NCI-H446 treated with DMSO at 0.1 percent for 48 hours (cell line): Measurements from ENCODE around the gene TMEM63C.
"Not testable (repeated sequence)": the region's sequence is repeated elsewhere in the genome, so short reads cannot be mapped to it uniquely, and the experiment has no call there.

ENCODE experiments used
- DNase-seq: peaks from one replicate; lab custom pipeline; 2025; lab: John Stamatoyannopoulos, UW

Gene TMEM63C

DNA sequence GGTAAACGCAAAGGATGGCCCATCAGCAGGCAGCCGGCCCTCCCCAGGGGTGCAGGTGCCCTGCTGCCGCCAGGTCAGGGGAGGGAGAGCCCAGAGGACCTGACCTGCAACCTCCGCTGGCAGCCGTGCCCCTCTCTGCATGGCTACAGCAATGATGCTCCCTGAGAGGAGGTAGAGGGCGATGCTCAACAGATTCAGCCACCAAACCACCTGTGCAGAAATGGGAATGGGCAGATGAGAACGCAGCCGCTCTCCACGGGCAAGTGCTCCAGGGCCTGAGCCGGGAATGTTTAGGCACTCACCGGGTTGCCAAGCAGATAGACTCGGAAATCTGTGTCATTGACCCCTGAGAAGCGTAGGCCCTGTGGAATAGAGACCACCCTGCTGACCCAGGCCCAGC lies 98.1 kb downstream of the TMEM63C start:
- no peak for DNase-seq

- DNase-seq, result not testable (repeated sequence)
Measured at GRCh38 chr14:77280921-77281320, 99.3 kb downstream of the TMEM63C start.

- DNase-seq, result no peak
Measured at GRCh38 chr14:77281852-77282410, 100.3 kb downstream of the TMEM63C start.

DNA sequence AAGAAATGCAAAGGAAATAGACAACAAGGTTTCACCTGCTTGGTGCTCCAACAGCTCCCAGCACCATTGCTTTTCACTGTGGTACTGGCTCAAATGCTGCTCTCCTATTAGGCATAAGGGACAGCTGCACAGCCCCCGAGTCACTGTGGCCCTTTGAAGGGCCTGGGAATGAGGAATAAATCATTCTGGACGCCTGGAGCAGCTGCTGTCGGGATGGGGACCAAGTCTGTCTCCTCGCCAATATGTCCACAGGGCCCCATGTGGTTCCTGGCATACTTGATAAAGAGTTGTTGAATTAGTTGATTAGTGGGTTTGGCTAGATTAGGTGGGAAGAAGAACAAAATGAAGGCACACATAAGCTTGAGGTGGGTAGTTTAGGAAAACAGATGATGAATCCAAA lies 102.5 kb downstream of the TMEM63C start:
- DNase-seq, result no peak

DNA sequence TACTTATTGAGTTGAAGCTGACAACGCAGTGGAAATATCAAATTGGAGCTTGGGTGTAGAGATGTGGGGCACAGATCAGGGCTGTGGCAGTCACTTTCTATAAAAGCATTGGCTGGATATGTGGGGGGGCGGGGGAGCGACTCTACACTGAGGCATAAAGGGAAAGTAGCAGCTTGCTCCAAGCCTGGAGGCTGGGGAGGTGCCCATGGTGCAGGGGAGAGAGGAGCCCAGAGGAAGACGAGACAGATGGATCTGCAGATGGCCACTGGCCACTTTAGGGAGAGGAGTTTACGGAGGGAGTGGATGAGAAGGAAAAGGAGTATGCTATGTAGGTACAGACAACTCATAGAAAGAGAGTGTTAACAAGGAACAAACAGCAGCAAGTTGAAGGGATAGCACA lies 102.9 kb downstream of the TMEM63C start:
- peak; percentile 28 for DNase-seq

- no peak for DNase-seq
Measured at GRCh38 chr14:77286576-77286975, 105.0 kb downstream of the TMEM63C start.

DNA sequence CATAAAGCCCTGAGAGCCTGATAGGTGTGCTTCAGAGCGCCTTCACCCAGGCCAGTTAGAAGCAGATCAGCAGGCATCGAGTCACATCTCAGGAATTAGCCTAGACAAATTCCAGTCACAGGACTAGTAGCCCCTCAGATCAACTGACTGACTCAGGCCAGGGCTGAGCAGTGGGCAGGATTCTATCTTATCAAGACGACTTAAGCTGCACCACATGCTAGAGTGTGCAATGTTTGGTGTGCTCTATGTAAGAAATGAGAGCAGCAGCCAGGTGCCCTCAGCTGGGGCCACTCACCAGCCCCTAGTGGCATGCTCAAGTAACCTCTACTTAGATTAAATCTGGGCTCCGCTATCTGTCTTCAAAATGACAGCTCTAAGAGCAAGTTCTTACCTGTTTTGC lies 109.1 kb downstream of the TMEM63C start:
- no peak for DNase-seq

- DNase-seq, result no peak
Measured at GRCh38 chr14:77296155-77296554, 114.6 kb downstream of the TMEM63C start.

DNA sequence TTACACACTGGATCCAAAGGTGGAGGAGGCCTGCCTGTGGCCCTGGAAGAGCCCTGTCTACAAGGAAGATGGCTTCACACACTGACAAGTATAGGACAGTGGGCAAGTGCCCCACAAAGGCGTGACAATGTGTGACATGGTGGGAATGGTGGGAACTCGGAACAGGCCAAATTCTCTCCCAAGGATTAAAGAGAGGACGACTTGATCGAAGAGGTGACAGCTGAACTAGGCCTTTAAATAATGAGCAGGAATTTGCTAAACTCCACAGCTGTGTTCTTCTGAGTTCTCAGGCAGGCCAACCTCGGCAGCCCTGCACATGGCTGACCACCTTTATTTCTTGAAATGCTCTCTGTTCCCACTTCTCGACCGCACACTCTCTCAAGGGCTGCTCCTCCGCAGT lies 115.3 kb downstream of the TMEM63C start:
- DNase-seq, result no peak

DNA sequence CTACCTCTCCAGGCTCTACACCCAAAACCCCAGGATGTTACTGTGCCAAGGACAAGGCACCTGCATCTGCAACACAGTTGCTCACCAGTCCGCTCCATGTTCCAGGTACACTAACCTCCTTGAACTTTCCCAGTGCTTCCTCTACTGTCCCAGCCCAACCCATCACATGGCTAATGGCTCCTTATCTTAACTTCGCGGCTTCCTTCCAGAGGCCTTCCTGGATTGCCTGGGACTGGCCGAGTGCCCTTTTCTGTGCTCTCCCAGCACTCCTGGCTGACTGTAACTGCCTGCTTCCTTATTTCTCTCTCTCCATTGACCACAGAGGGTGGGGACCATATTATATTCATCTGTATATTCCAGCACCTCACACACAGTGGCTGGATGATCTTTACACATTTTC lies 118.2 kb downstream of the TMEM63C start:
- no peak for DNase-seq

- DNase-seq, result peak; percentile 40
Measured at GRCh38 chr14:77301103-77301502, 119.5 kb downstream of the TMEM63C start.

GRCh38 chr14:77302926-77303325 lies 121.3 kb downstream of the TMEM63C start:
- no peak for DNase-seq

GRCh38 chr14:77303417-77304156 lies 122.0 kb downstream of the TMEM63C start:
- DNase-seq, result no peak

DNA sequence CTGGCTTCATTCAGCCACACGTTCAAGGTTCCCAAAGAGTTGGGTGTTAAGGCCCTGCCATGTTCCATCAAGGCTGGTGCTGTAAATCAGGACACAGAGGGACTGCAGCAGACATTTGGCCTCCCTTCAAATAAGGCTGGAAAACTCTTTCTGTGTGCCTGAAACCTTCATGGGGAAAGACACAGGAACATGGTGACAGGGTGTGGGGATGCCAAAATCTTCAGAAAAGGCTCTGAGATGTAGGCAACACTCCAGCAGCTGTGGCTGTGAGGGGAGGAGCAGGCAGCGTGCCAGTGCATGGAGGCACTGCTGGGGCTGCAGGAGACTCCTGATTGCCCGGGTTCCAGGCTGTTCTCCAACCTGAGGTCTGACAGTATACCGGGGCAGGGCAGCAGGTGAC lies 124.1 kb downstream of the TMEM63C start:
- DNase-seq, result peak; percentile 31

DNA sequence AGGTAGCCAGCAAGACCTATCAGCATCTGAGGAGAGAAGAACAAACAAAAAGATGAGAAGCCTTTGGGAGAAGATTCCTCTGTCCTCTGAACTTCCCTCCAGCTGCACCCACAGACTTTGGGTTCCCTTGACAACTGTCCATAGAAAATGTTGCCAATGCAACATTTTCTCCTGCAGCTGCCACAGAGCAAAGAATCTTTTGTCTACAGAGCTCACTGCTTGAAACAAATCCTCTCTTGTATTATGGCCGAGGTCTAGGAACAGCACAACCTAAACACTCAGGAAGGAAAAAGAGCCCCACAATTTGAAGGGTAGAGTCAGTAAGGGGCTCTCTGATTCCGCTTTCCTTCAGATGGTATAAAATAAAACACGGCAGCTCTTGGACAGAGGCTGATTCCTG lies 124.8 kb downstream of the TMEM63C start:
- DNase-seq, result no peak

- peak; percentile 51 for DNase-seq
Measured at GRCh38 chr14:77306851-77307496, 125.4 kb downstream of the TMEM63C start.
